Suprapubic skin (tissue), 4 donors: Measurements from ENCODE around the gene SGPL1. TPM values are rescaled to one million over a fixed set of nuclear protein-coding genes. Genes with fewer than 3 reads are reported as not detected.

Source experiments
- DNase-seq, 2 donors: peaks; one replicate each; pipeline ENCODE4 v3.0.0-alpha.2; 2019; ENCODE audit warnings: low spot score in 2 of 2
- H3K27ac ChIP-seq: fragments of 200-600 bp; sonication (generic); one replicate; pipeline ENCODE4 v1.5.1; 2019
- H3K27me3 ChIP-seq: fragments of 200-600 bp; sonication (generic); one replicate; pipeline ENCODE4 v1.5.1; 2019
- H3K36me3 ChIP-seq: fragments of 200-600 bp; sonication (generic); one replicate; pipeline ENCODE4 v1.5.1; 2019
- H3K4me1 ChIP-seq: fragments of 200-600 bp; sonication (generic); one replicate; pipeline ENCODE4 v1.5.1; 2019
- H3K4me3 ChIP-seq: fragments of 200-600 bp; sonication (generic); one replicate; pipeline ENCODE4 v1.5.1; 2019; ENCODE audit warnings: mild to moderate bottlenecking
- H3K9me3 ChIP-seq: fragments of 200-600 bp; sonication (generic); one replicate; pipeline ENCODE4 v1.5.1; 2019
- EP300 ChIP-seq: sonication (generic); formaldehyde crosslinking; IDR thresholded peaks from one replicate; pipeline ENCODE4 v1.6.1; 2017; ENCODE audit warnings: antibody characterized with exemption
- POLR2A ChIP-seq, 2 donors: fragments of 450-650 bp; IDR thresholded peaks; one replicate each; pipeline ENCODE4 v1.6.1; 2017; ENCODE audit warnings: antibody characterized with exemption in 2 of 2, mild to moderate bottlenecking in 2 of 2, moderate library complexity in 2 of 2
- POLR2AphosphoS5 ChIP-seq, 3 donors: sonication (generic); formaldehyde crosslinking; IDR thresholded peaks; one replicate each; pipeline ENCODE4 v1.6.1; 2017; ENCODE audit warnings: antibody characterized with exemption in 3 of 3
- WGBS: methylation state at CpG from one replicate; pipeline ENCODE4 v1.1.5; 2018; 5-methylcytosine and 5-hydroxymethylcytosine counted together
- total RNA-seq, 4 donors: library from RNA; depleted of rRNA; stranded (reverse); fragments of >200 nt; gene quantifications; one replicate each; pipeline ENCODE4 v1.1.0, GENCODE V29; 2016
- TF ChIP-seq, protein P1 (sequence below), 2 donors: fragments of 200-600 bp in 1 of 2; fragments of 450-650 bp in 1 of 2; sonication (generic) in 1 of 2; IDR thresholded peaks; one replicate each; pipeline ENCODE4 v1.5.1; 2016 to 2019; ENCODE audit warnings: antibody characterized with exemption in 2 of 2, mild to moderate bottlenecking in 1 of 2, moderate library complexity in 1 of 2

Gene SGPL1
- total RNA-seq, 4 donors from 2014 or later, result 54.4 to 80.1 (median 59.6) TPM

DNA sequence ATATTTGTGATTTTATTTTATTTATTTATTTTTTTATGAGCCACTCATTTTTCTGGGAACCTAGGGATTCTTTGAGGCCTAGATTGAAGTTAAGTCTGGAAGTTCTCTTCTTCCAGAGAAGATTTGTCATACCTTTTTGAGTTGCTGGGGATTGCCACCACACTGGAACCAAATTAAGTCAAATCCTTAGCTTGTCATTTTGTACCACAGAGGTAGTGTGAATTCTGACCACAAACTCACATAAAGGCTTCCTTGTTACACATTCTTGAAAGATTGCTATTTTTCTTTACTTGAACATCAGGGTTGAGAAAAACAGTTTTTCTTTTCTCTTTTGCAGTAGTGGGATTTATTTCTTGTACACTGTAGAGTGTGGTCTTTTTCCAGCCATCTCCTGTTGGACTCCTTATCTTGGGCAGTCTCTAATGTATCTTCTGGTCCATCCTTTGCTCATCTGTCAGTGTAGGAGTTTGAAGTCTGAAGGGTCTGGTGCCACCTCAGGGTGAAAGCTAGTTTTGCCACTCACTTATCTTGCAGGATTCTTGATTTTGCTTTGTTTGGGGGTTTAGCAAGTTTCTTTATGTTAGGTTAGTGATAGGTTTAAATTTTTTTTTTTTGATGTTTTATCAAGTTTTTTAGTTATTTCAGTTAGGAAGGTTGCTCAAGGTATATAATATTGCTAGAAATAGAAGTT is 47.9 kb downstream of the SGPL1 start:
- Histone ChIP-seq H3K9me3 (no peaks in the 10 kb centered on the region), H3K4me3 (no peak overlapping the region), H3K27me3 (no peaks in the 10 kb centered on the region), H3K4me1 (peaks cover 3% of the 10 kb centered on the region), H3K36me3 (peaks cover 51% of the 10 kb centered on the region), H3K27ac (no peak overlapping the region)
- no peak for DNase-seq
- TF ChIP-seq POLR2AphosphoS5 (IDR thresholded peaks at IDR 0.05), result no peak
- TF ChIP-seq, protein P1, sequence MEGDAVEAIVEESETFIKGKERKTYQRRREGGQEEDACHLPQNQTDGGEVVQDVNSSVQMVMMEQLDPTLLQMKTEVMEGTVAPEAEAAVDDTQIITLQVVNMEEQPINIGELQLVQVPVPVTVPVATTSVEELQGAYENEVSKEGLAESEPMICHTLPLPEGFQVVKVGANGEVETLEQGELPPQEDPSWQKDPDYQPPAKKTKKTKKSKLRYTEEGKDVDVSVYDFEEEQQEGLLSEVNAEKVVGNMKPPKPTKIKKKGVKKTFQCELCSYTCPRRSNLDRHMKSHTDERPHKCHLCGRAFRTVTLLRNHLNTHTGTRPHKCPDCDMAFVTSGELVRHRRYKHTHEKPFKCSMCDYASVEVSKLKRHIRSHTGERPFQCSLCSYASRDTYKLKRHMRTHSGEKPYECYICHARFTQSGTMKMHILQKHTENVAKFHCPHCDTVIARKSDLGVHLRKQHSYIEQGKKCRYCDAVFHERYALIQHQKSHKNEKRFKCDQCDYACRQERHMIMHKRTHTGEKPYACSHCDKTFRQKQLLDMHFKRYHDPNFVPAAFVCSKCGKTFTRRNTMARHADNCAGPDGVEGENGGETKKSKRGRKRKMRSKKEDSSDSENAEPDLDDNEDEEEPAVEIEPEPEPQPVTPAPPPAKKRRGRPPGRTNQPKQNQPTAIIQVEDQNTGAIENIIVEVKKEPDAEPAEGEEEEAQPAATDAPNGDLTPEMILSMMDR (IDR thresholded peaks at IDR 0.05), result no peak
- TF ChIP-seq EP300, result no peak
- TF ChIP-seq POLR2A (IDR thresholded peaks at IDR 0.05), result no peak

DNA sequence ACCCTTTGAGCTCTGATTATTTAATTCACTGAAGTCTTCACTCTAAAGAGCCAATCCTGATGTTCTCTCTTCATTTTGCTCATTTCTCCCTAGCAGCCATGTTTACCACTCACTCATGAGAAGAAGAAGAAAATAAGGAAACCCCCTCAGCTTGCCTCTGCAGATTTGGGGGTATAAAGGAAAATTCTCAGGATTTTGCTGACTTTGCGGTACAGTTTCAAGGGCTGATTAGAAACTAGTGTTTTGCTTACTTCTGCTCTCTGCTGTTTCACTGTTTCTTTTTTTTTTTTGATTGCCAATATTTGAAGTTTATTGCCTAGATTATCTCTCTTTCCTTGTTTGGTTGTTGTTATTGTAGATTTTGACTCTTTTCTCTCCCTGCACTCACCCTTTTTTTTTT is 49.2 kb downstream of the SGPL1 start:
- Histone ChIP-seq H3K27me3 (no peaks in the 10 kb centered on the region), H3K4me1 (peaks cover 3% of the 10 kb centered on the region), H3K4me3 (no peak overlapping the region), H3K9me3 (no peaks in the 10 kb centered on the region), H3K36me3 (peaks cover 46% of the 10 kb centered on the region), H3K27ac (no peak overlapping the region)
- 96% methylated on average over 1 of the region's 1 CpG for WGBS
- no peak for DNase-seq
- TF ChIP-seq POLR2AphosphoS5 (IDR thresholded peaks at IDR 0.05), result no peak
- TF ChIP-seq EP300, result no peak

DNA sequence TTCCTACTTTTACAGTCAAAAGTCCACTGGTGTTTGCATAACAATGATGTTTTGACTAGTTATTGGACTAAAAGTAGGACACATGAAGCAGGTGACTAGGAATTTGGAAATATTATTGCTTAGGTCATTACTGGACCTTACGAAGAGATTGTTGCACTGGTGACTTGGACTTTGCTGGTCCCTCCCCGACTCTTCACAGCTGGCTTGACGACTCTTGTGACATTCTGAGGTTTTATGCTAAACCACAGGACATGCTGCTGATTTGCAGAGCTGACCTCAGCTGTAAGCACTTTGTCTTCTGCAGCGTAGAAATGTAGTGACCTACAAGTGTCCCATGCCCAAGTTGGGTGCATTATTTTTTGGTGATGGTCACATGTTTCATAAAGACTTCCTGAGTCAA is 50.7 kb downstream of the SGPL1 start:
- no peaks in the 10 kb centered on the region for H3K27me3 ChIP-seq
- H3K4me3 ChIP-seq, result no peak overlapping the region
- DNase-seq, result no peak
- H3K4me1 ChIP-seq, result peaks cover 3% of the 10 kb centered on the region
- TF ChIP-seq EP300, result no peak
- H3K27ac ChIP-seq, result no peak overlapping the region
- H3K9me3 ChIP-seq, result no peaks in the 10 kb centered on the region
- WGBS, result 67% methylated on average over 4 of the region's 4 CpGs
- H3K36me3 ChIP-seq, result peaks cover 45% of the 10 kb centered on the region

DNA sequence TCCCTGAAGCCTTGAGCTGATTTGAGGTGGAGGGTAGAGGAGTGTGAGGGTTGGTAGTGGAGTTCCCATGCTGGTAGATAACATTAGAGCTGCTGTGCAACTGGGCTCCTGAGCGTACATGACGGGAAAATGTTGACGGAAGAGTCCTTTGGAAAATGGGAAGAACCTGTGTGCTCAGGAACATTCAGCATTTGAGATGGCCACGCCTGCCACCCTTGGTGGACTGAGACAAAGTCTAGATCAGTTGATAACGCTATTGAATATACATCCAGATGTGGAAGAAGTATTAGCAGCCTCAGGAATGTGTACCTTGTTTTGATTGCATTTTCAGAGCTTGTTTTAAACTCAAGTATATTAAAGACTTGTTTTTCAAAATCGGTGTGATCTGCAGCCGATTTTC is 56.5 kb downstream of the SGPL1 start:
- WGBS, result 92% methylated on average over 7 of the region's 7 CpGs
- Histone ChIP-seq H3K36me3 (peaks cover 73% of the 10 kb centered on the region), H3K9me3 (no peaks in the 10 kb centered on the region), H3K4me3 (no peak overlapping the region), H3K4me1 (no peaks in the 10 kb centered on the region), H3K27me3 (no peaks in the 10 kb centered on the region), H3K27ac (no peak overlapping the region)
- DNase-seq, result no peak
- TF ChIP-seq POLR2AphosphoS5 (IDR thresholded peaks at IDR 0.05) (no peak), EP300 (no peak), POLR2A (IDR thresholded peaks at IDR 0.05) (no peak)
- TF ChIP-seq, protein P1 (IDR thresholded peaks at IDR 0.05), result no peak

DNA sequence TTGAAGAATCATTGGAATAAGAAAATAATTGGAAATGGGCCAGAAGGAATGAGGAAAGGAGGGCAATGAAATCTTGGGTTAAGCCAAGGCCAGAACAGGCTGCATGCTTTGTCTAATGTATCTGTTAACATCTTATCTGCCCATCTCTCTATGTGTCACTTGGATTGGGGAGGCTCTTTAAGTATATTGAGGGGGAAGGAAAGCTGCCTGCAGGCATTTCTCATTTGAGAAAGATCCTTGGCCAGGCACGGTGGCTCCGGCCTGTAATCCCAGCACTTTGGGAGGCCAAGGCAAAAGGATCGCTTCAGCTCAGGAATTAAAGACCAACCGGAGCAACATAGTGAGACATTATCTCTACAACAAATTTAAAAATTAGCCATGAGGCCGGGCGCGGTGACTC is 58.3 kb downstream of the SGPL1 start:
- Histone ChIP-seq H3K27ac (no peak overlapping the region), H3K4me1 (no peaks in the 10 kb centered on the region), H3K27me3 (no peaks in the 10 kb centered on the region), H3K36me3 (peaks cover 83% of the 10 kb centered on the region), H3K4me3 (no peak overlapping the region), H3K9me3 (no peaks in the 10 kb centered on the region)
- TF ChIP-seq EP300 (no peak), POLR2AphosphoS5 (IDR thresholded peaks at IDR 0.05) (no peak), POLR2A (IDR thresholded peaks at IDR 0.05) (no peak)
- TF ChIP-seq, protein P1 (IDR thresholded peaks at IDR 0.05), result no peak
- no peak for DNase-seq
- 85% methylated on average over 7 of the region's 7 CpGs for WGBS

DNA sequence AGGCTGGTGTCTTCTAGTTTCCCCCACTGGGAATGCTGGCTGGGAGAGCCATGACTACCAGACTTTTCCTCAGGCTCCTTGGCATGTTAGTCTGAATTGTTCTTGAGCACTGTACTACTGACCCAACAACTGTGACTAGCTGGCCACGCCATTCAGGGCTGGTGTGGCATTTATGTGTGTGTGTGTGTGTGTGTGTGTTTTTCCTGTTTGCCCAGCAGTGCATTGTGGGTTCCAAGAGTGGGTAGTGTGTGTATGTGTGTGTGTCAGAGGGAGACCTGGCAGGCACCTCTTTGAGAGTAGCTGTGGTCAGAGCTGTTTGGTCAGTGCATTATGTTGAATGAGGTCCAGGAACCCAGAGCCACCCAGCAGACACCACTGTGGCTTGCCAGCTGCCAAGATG is 63.5 kb downstream of the SGPL1 start:
- no peaks in the 10 kb centered on the region for H3K9me3 ChIP-seq
- H3K36me3 ChIP-seq, result peaks cover 62% of the 10 kb centered on the region
- no peak overlapping the region for H3K4me3 ChIP-seq
- DNase-seq, result no peak
- 73% methylated on average over 1 of the region's 1 CpG for WGBS
- H3K27me3 ChIP-seq, result no peaks in the 10 kb centered on the region
- H3K4me1 ChIP-seq, result no peaks in the 10 kb centered on the region
- TF ChIP-seq POLR2A (IDR thresholded peaks at IDR 0.05) (no peak), POLR2AphosphoS5 (IDR thresholded peaks at IDR 0.05) (no peak), EP300 (no peak)
- no peak overlapping the region for H3K27ac ChIP-seq
